Keratinocyte (primary cell): ENCODE results near the gene ROR2. TPM values are rescaled to one million over a fixed set of nuclear protein-coding genes. Genes with fewer than 3 reads are reported as not detected.

Experiments used
- DNase-seq: peaks from one replicate; pipeline ENCODE4 v3.0.0-alpha.2; 2011; ENCODE audit warnings: low read depth, missing footprints, low spot score
- FAIRE-seq: peaks from 2 replicates; lab custom pipeline; 2011; peaks lifted over from hg19 to GRCh38; lab: Jason Lieb, UNC
- H2AFZ ChIP-seq: 2 replicates; pipeline ENCODE4 v1.6.0; 2012; ENCODE audit warnings: low read length, control low read depth, inconsistent platforms; ENCODE audit not compliant: control insufficient read depth
- H3K27ac ChIP-seq: 2 replicates; pipeline ENCODE4 v1.5.1; 2011; ENCODE audit warnings: low read length; ENCODE audit not compliant: control insufficient read depth, insufficient read depth
- H3K27me3 ChIP-seq: 3 replicates; pipeline ENCODE4 v1.6.0; 2011; ENCODE audit warnings: low read length; ENCODE audit not compliant: control insufficient read depth, insufficient read depth; ENCODE audit errors: extremely low read depth
- H3K36me3 ChIP-seq, 2 experiments: 2 replicates in 1 of 2; 3 replicates in 1 of 2; pipeline ENCODE4 v1.5.1; 2011; ENCODE audit warnings: low read length in 2 of 2, mild to moderate bottlenecking in 1 of 2; ENCODE audit not compliant: control insufficient read depth in 2 of 2, insufficient read depth in 2 of 2; ENCODE audit errors: extremely low read depth in 1 of 2
- H3K4me1 ChIP-seq: 3 replicates; pipeline ENCODE4 v1.5.1; 2011; ENCODE audit warnings: low read length; ENCODE audit not compliant: control insufficient read depth, insufficient read depth; ENCODE audit errors: extremely low read depth
- H3K4me2 ChIP-seq: 3 replicates; pipeline ENCODE4 v1.6.0; 2011; ENCODE audit warnings: low read depth, low read length; ENCODE audit not compliant: control insufficient read depth, insufficient read depth; ENCODE audit errors: extremely low read depth
- H3K4me3 ChIP-seq, 3 experiments: fragments of 200-600 bp in 1 of 3; sonication (generic) in 1 of 3; 2 replicates in 2 of 3; 3 replicates in 1 of 3; pipeline ENCODE4 v1.5.1; 2011 to 2016; ENCODE audit warnings: low read length in 3 of 3, mild to moderate bottlenecking in 3 of 3, control low read depth in 2 of 3, inconsistent platforms in 1 of 3, low read depth in 1 of 3, mixed read lengths in 1 of 3, mixed run types in 1 of 3, moderate library complexity in 1 of 3; ENCODE audit not compliant: control insufficient read depth in 2 of 3, insufficient read depth in 2 of 3; ENCODE audit errors: extremely low read depth in 1 of 3
- H3K79me2 ChIP-seq: 2 replicates; pipeline ENCODE4 v1.6.0; 2012; ENCODE audit warnings: low read length; ENCODE audit not compliant: control insufficient read depth, insufficient read depth
- H3K9ac ChIP-seq: 3 replicates; pipeline ENCODE4 v1.6.0; 2011; ENCODE audit warnings: low read length; ENCODE audit not compliant: control insufficient read depth, insufficient read depth; ENCODE audit errors: extremely low read depth
- H3K9me1 ChIP-seq: 3 replicates; pipeline ENCODE4 v1.6.0; 2011; ENCODE audit warnings: low read length; ENCODE audit not compliant: control insufficient read depth, insufficient read depth; ENCODE audit errors: extremely low read depth
- H3K9me3 ChIP-seq: 2 replicates; pipeline ENCODE4 v1.5.1; 2012; ENCODE audit warnings: low read depth, low read length; ENCODE audit not compliant: control insufficient read depth
- H4K20me1 ChIP-seq: 3 replicates; pipeline ENCODE4 v1.6.0; 2011; ENCODE audit warnings: low read length; ENCODE audit not compliant: control insufficient read depth, insufficient read depth; ENCODE audit errors: extremely low read depth
- CTCF ChIP-seq, 3 experiments: IDR thresholded peaks in 1 of 3; conservative IDR thresholded peaks in 1 of 3; optimal IDR thresholded peaks in 1 of 3; 2 replicates in 2 of 3; 3 replicates in 1 of 3; pipeline versions ENCODE3 to v1.5.1; 2011; ENCODE audit warnings: low read length in 3 of 3, mild to moderate bottlenecking in 3 of 3, moderate library complexity in 2 of 3, control low read depth in 1 of 3, inconsistent platforms in 1 of 3; ENCODE audit not compliant: insufficient read depth in 2 of 3; ENCODE audit errors: extremely low read depth in 1 of 3
- EZH2 ChIP-seq: IDR thresholded peaks from one replicate; pipeline ENCODE4 v1.6.1; 2012; ENCODE audit warnings: inconsistent platforms, mild to moderate bottlenecking, low read length, moderate library complexity
- dilution Hi-C: fragments of 300-500 bp; cut with MboI; formaldehyde crosslinking; loops from one replicate; pipeline ENCODE4 v1.7.0; 2020; ENCODE audit warnings: low sequenced_read_pairs; ENCODE audit not compliant: extremely low pct_ligation_motif_present
- polyA plus RNA-seq, 5 experiments: library from polyadenylated mRNA; depleted of rRNA in 3 of 5; stranded (reverse) in 3 of 5; stranded (forward) in 1 of 5; unstranded in 1 of 5; fragments of >200 nt; gene quantifications; 1 replicate in 1 of 5; 2 replicates in 3 of 5; 3 replicates in 1 of 5; pipeline versions ENCODE4 v1.2.1 to v1.2.3, GENCODE V29; 2011 to 2012; ENCODE audit warnings: missing spikeins in 2 of 5, low read depth in 1 of 5, low replicate concordance in 1 of 5

The ROR2 gene
- polyA plus RNA-seq, 1 donor (not counting 4 experiments of a cell fraction or from before 2014, with no cell fraction given) = 0.22 TPM

GRCh38 chr9:91567642-91568274 lies 382.3 kb downstream of the ROR2 start:
- Histone ChIP-seq H3K9ac (no peak overlapping the region), H3K4me3 (no peak overlapping the region), H3K27ac (no peak overlapping the region), H3K4me2 (no peak overlapping the region), H2AFZ (no peak overlapping the region), H3K36me3 (no peaks in the 10 kb centered on the region), H3K9me3 (no peaks in the 10 kb centered on the region), H3K9me1 (no peaks in the 10 kb centered on the region), H3K27me3 (peaks cover 6% of the 10 kb centered on the region), H3K4me1 (peaks cover 6% of the 10 kb centered on the region), H4K20me1 (no peaks in the 10 kb centered on the region), H3K79me2 (no peaks in the 10 kb centered on the region)
- DNase-seq (no peak), FAIRE-seq (no peak)
- no peak for TF ChIP-seq CTCF (optimal IDR thresholded peaks at IDR 0.05 in 1 of 3, IDR thresholded peaks at IDR 0.05 in 1 of 3, conservative IDR thresholded peaks at IDR 0.05 in 1 of 3; ENCODE audit: extremely low read depth in 1 of 3, insufficient read depth in 2 of 3, low read length in 3 of 3)
- no peak for TF ChIP-seq EZH2
- dilution Hi-C loops = no loop called here

GRCh38 chr9:91564081-91564670 lies 385.9 kb downstream of the ROR2 start:
- H3K4me1 ChIP-seq = no peaks in the 10 kb centered on the region
- no peaks in the 10 kb centered on the region for H3K9me1 ChIP-seq
- H3K9ac ChIP-seq = no peak overlapping the region
- no peaks in the 10 kb centered on the region for H4K20me1 ChIP-seq
- no peaks in the 10 kb centered on the region for H3K9me3 ChIP-seq
- dilution Hi-C loops = no loop called here
- peaks cover 6% of the 10 kb centered on the region for H3K27me3 ChIP-seq
- TF ChIP-seq EZH2 (no peak), CTCF (optimal IDR thresholded peaks at IDR 0.05 in 1 of 3, IDR thresholded peaks at IDR 0.05 in 1 of 3, conservative IDR thresholded peaks at IDR 0.05 in 1 of 3; ENCODE audit: extremely low read depth in 1 of 3, insufficient read depth in 2 of 3, low read length in 3 of 3) (no peak)
- no peak overlapping the region for H3K4me3 ChIP-seq
- no peaks in the 10 kb centered on the region for H3K79me2 ChIP-seq
- H3K4me2 ChIP-seq = no peak overlapping the region
- H2AFZ ChIP-seq = no peak overlapping the region
- H3K36me3 ChIP-seq = no peaks in the 10 kb centered on the region
- no peak for DNase-seq
- no peak for FAIRE-seq
- H3K27ac ChIP-seq = no peak overlapping the region
